ENCODE measurements around the gene FSD1L. TPM values are rescaled to one million over a fixed set of nuclear protein-coding genes. Genes with fewer than 3 reads are reported as not detected.
"Not testable (repeated sequence)": the region's sequence is repeated elsewhere in the genome, so short reads cannot be mapped to it uniquely, and the experiment has no call there.

Gene FSD1L
- total RNA-seq, 1 experiment from 2014 or later, result 1.8 TPM

DNA sequence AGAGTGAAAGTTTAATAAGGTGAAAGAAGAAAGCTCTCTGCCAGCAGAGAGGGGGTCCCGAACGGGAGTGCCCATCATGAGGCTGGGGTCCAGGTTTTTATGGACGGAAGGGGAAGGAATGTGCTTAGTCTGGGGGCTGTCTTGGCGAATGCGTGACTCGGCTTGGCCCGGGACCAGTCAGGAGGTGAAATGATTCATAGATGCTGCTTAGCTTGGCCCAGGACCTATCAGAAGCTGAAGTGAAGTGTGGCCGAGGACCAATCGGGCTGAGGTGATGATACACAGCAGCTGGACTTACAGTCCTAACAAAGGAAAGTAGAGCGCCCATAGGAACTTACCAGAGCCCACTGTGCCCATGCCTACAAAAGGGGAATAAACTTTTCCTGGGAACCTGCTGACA, 106.2 kb downstream of the FSD1L start:
- no peak for DNase-seq (ENCODE audit: low read depth)

DNA sequence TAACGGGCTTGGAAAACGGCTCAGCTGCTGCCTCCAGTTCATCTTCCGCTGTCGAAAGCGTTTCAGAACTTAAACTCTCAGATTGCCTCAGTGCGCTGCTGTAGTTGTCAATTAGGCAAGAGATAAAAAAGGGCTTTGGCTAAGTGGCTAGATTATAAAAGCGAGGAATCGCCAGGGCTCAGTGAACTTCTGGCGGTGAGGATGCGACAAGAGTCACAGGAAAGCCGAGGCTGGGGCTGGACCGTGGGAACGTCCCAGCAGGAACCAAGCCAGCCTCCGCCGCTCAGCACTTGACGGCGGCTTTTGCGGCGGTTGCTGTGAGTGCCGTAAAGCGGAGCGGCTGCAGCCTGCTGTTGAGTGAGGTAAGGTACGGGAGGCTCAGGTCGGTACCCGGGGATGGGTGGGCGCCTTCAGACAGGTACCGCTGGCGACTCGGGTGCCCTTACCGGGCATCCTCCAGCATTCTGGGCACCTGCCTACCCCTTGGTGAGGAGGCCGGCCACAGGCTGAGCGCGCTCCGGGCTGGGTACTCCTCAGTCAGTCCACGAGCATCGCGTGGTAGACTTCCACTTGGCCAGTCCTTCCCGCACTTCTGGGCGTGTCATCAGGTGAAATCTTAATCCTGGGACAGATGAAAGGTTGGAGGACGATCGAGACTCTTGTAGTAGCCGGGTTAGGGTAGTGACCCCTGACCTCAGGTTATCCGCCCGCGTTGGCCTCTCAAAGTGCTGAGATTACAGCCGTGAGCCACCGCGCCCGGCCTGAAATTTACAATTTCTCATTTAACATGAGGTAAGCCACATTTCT, 110.2 kb downstream of the FSD1L start, which contains the start of gene FKTN:
TSS of gene FKTN (plus strand) at position 328 of the 807 bp plus-strand sequence. CDS start 16,902 bp downstream, outside the sequence.
- peak; percentile 90 for DNase-seq (ENCODE audit: low read depth)

DNA sequence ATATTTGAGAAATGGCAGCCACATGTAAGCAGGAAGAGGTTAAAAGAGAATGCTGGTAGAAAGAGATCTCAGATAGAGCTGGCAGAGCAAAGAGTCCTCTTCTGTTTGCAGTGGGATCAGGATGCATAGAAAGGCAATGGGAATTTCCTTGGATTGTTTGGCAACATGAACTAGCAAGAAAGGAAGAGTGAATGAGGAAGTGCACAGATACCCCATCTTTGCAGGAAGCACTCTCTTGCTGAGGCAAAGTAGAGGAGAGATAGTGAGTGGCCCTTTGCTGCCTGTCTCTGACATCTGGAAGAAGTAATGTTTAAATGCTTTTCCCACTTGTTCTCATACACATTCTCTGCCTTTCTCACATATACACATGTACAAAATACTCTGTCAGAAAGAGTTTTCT, 124.6 kb downstream of the FSD1L start:
- DNase-seq (ENCODE audit: low read depth), result no peak

DNA sequence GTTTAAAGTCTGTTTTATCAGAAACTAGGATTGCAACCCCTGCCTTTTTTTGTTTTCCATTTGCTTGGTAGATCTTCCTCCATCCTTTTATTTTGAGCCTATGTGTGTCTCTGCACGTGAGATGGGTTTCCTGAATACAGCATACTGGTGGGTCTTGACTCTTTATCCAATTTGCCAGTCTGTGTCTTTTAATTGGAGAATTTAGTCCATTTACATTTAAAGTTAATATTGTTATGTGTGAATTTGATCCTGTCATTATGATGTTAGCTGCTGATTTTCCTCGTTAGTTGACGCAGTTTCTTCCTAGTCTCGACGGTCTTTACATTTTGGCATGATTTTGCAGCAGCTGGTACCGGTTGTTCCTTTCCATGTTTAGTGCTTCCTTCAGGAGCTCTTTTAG, 132.1 kb downstream of the FSD1L start:
- DNase-seq (ENCODE audit: low read depth), result not testable (repeated sequence)

DNA sequence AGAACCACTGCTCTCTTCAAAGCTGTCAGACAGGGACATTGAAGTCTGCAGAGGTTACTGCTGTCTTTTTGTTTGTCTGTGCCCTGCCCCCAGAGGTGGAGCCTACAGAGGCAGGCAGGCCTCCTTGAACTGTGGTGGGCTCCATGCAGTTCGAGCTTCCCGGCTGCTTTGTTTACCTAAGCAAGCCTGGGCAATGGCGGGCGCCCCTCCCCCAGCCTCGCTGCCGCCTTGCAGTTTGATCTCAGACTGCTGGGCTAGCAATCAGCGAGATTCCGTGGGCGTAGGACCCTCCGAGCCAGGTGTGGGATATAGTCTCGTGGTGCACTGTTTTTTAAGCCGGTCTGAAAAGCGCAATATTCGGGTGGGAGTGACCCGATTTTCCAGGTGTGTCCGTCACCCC, 133.7 kb downstream of the FSD1L start:
- DNase-seq (ENCODE audit: low read depth), result not testable (repeated sequence)

DNA sequence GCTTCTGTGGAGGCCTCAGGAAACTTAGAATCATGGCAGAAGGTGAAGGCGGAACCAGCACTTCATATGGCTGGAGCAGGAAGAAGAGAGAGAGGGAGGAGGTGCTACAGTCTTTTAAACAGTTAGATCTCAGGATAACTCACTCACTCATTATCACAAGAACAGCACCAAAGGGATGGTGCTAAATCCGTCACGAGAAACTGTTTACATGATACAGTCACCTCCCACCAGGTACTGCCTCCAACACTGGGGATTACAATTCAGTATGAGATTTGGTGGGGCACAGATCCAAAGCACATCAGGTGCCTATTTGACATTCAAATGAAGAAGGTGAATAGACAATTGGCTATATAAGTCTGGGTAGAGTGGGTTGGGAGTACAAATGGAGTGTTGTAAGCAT, 145.3 kb downstream of the FSD1L start:
- no peak for DNase-seq (ENCODE audit: low read depth)

Other genes starting within 250 kb of the FSD1L start
- 22.0 and 30.1 TPM in 2 replicates for gene SLC44A1, start 203.4 kb upstream of the FSD1L start, total RNA-seq (2014; rRNA removed; shearing (Covaris generic))
- gene FKTN, start 110.1 kb downstream of the FSD1L start, total RNA-seq (2014; rRNA removed; shearing (Covaris generic)), result 10.4 and 10.5 TPM in 2 replicates
- gene TAL2, start 214.4 kb downstream of the FSD1L start, total RNA-seq (2014; rRNA removed; shearing (Covaris generic)), result 0.57 TPM in 1 of 2 replicates, not detected in the other
- gene TMEM38B, start 246.5 kb downstream of the FSD1L start, total RNA-seq (2014; rRNA removed; shearing (Covaris generic)), result 13.9 and 18.3 TPM in 2 replicates